ENCODE data around the gene MAVS.
"Not testable (repeated sequence)": the region's sequence is repeated elsewhere in the genome, so short reads cannot be mapped to it uniquely, and the experiment has no call there.

Gene MAVS

DNA sequence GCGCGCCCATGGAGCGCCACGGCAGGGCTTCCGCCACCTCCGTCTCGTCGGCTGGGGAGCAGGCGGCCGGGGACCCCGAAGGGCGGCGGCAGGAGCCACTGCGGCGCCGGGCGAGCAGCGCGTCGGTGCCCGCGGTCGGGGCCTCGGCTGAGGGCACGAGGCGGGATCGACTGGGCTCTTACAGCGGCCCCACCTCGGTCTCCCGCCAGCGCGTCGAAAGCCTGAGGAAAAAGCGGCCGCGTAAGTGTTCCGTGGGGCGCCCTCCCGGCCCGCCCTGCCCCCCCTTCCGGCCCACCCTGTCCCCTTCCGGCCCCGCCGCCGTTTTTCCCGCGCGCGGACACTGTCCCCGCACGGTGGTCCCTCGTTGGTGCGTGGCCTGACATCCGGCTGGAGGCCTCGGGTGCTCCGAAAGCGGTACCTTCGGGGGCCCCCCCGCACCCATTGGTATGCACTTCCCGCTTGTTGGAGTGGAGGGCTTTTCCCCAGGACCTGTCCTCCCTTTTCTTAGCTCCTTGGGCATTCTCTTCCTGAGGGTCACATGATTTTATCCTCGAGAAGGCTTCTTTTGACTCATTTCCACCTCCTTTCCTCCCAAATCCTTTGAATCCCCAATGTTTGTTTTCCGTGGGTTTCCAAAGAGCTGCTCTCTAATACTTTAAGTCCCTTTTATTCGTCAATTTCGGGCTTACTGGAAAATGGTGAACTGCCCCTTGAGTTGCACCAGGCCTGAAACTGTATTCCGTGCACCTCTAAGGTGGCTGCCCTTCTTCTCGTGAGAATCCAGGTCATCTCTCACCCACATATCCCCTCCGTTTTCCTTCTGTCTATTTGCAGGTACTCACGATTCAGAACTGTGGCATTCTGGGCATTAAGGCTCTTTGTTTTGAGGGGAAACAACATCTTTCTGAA, 43.1 kb downstream of the MAVS start:
- DNase-seq, result peak; percentile 48 to 52

DNA sequence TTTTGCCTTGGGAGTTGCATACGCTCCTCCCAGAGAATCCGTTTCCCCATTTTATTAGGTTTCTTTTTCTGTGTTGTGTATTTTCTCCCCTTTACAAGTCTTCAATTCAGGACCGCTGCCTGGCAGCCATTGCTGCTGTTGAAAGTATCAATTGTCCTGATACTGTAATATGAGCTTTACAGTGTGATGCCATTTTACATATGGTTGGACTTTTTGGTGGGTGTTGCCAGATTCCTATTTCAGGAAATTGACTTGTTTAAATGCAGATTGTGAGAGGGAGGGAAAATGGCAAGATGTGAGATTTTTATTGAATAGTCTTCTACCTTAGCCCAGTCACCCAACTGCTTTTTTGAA, 43.7 kb downstream of the MAVS start:
- DNase-seq, result peak; percentile 48 to 52

DNA sequence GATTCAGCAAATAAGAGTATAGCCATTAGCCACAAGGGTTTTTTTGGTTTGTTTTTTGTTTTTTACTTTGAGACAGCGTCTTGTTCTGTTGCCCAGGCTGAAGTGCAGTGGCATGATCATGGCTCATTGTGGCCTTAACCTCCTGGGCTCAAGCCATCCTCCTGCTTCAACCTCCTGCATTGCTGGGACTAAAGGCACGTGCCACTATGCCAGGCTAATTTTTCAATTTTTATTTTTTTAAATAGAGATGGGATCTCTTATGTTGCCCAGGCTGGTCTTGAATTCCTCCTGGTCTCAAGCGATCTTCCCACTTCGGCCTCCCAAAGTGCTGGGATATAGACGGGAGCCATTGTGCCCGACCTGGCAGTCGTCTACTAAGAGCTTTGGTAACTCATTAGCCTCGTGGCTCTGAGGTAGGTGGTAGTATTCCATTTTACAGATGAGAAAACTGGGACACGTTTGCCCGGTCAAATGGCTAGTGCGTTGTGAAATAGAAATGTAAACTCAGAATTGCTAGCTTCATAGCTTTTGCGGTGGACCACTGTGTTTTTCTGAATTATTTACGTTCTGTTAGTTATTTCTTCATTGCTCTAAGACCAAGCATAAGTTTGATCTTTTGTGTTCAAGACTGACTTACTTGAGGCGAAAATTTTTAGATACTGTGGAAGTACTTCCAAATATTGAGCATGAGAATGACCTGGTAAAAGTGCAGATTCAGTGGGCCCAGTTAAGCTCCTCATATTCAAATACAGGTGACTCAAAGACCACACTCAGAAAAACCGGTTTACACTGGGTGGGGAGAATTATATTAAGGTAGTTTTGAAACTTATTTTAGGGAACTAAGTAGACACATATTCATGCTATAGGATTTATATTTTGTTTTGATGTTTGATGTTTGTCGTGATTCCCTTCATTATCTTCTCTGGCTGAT, 44.6 kb downstream of the MAVS start:
- DNase-seq, result no peak

DNA sequence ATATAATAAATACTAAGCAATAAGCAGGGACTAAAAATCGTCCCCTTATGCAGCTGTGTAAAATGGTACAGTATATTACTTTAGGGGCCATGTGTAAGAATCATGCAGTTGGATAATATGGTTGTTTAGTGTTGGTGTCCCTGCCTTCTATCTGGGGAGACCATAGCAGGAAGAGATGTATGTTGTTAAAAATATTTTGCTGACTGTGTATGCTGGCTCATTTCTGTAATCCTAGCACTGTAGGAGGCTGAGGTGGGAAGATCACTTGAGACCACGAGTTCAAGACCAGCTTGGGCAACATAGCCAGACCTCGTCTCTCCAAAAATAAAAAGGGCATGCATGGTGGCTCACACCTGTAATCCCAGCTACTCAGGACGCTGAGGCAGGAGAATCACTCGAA, 48.2 kb downstream of the MAVS start:
- no peak for DNase-seq

DNA sequence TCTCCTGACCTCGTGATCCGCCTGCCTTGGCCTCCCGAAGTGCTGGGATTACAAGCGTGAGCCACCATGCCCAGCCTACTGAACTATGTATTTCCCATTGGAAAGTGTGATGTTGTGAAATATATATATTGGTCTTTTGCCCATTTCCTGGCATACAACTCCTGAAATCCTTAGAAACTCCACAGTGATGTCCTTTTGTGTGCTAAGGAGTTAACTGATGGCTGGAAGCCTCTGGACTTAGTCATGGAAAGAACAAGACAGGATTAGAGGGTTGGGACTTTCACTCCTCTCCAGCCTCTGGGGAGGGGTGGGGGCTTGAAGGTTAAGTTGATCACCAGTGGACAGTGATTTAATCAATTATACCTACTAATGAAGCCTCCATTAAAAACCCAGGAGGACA, 49.7 kb downstream of the MAVS start:
- DNase-seq, result no peak

DNA sequence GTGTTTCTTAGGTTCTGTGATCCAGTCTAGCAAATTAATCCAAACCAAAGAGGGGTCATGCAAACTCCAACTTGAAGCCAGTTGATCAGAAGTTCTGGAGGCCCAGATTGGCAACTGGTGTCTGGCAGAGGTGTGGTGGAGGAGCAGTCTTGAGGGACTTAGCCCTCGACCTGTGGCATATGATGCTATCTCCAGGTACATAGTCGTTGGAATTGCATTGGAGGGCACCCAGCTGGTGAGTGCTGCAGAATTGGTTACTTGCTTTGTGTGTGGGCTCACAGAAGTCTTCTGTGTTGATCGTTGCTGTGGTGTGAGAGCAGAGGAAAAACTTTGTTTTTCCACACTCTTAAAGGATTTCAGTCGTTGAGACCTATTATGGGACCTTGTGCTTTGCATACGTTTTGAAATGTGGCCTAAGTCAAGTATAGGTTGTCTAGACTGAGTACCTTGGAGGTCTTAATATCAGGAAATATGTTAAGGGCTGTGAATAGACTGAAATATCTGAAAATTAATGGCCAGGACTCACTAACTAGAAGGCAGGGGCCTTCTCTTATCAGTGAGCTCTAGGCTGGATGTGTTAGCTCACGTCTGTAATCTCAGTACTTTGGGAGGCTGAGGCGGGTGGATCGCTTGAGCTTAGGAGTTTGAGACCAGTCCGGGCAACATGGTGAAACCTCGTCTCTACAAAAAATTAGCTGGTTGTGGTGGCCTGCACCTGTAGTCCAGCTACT, 50.4 kb downstream of the MAVS start:
- DNase-seq, result no peak

DNA sequence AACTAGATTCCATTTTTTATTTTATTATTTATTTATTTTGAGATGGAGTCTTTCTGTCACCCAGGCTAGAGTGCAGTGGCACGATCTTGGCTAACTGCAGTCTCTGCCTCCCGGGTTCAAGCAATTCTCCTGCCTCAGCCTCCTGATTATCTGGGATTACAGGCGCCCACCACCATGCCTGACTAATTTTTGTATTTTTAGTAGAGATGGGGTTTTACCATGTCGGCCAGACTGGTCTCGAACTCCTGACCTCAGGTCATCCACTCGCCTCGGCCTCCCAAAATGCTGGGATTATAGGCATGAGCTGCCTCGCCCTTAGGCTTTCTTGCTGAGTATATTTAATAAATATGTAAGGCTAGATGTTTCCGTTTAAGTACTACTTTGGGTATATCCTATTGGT, 51.5 kb downstream of the MAVS start:
- DNase-seq, result not testable (repeated sequence)

DNA sequence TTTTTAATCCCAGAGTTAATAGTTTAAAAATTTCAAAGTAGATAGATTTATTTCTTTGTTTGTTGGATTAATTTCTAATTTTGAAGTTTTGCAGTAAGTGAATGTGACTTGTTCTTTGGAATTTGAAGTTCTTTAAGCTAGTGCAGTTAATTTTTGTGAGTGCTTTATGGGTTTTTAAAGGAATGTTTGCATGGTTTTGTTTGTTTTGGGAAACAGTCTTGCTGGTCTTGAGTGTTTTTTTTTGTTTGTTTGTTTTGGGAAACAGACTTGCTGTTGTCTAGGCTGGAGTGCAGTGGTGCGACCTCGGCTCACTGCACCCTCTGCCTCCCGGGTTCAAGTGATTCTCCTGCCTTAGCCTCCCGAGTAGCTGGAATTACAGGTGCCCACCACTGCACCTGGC, 52.0 kb downstream of the MAVS start:
- DNase-seq, result no peak

DNA sequence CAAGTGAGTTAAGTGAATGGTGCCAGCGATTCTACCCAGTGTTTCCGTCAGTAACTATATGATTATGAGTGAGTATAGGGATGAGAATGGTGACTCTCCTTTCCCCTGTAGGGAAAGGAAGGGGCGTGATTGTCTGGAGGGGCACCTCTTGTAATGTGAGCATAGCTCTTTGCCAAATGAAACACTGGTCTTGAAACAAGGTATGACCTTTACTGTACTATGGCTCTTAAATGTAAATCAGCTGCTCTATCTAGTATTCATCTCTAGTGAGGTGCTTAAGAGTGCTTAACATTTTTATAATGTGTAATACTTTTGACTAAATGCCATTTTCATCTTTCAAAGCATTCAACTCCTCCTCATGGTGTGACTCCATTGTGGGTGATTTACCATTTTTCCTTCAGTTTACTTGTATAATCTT, 53.6 kb downstream of the MAVS start:
- DNase-seq, result no peak

DNA sequence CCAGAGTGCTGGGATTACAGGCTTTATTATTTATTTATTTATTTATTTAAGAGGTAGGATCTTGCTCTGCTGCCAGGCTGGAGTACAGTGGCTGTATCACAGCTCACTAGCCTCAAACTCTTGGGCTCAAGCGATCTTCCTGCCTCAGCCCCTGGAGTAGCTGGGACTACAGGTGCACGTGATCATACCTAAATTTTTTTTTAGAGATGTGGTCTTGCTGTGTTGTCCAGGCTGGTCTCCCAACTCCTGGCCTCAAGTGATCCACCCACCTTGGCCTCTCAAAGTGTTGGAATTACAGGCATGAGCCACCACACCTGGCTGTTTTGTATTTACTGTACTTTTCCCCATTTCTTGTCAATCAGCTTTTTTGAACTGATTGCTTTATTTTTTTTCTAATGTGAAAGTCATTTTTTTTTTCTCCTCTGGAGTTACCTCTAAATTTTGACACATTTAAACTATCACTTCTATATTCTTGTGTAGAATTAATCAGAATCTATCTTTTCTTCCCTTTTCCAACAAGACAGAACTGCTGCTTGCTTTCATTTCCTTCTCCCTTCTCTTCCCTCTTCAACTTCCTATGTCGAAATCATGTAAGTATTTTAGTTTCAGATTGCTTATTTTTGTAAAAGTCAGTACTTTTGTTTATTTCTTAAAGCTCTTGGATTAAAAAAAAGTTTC, 54.5 kb downstream of the MAVS start:
- peak; percentile 38 to 48 for DNase-seq

DNA sequence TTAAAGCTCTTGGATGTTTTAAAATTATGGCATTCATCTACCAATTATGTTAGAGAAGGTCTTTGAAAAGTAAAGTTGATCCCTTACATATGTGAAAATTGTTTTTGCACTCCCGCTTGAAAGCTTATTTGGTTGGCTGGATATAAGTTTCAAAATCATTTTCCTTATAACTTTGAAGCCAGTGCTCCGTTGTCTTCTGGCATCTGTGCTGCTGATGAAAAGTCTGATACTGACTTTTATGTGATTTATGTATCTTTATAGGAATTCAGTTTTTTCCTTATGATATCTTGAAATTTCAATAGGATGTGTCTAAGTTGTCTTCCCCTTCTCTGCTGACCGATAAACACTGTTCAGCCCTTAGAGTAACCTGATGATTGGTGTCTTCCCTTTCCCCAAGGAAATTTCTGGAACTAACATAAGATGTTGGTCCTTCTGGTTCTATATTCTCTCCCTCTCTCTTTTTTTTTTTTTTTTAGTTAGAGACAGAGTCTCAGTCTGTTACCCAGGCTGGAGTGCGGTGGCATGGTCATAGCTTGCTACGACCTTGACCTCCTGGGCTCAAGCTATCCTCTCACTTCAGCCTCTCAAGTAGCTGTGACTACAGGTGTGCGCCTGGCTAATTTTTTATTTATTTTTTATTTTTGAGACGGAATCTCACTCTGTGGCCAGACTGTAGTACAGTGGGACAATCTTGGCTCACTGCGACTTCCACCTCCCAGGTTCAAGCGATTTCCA, 55.2 kb downstream of the MAVS start:
- DNase-seq, result no peak

DNA sequence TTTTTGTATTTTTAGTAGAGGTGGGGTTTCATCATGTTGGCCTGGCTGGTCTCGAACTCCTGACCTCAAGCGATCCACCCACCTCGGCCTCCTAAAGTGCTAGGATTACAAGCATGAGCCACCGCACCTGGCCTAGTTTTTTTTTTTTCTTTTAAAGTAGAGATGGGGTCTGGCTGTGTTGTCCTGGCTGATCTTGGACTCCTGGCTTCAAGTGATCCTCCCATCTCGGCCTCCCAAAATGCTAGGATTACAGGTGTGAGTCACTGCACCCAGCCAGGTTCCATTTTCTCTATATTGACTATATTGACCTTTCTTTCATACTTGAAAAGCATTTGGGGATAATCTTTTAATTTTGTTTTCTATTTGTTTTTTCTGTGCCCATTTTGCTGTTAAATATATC, 55.8 kb downstream of the MAVS start:
- no peak for DNase-seq

DNA sequence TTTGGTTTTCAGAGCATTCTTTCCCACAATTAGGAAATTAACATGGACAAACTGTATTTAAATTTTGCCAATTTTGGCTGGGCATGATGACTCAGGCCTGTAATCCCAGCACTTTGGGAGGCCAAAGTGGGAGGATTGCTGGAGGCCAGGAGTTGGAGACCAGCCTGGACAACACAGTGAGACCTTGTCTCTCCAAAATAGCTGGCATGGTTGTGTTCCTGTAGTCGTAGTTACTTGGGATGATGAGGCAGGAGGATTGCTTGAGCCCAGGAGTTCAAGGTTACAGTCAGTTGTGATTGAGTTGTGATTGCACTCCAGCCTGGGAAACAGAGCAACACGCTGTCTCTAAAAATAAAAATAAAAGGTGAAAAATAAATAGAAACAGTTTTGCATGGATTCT, 57.6 kb downstream of the MAVS start:
- no peak for DNase-seq

DNA sequence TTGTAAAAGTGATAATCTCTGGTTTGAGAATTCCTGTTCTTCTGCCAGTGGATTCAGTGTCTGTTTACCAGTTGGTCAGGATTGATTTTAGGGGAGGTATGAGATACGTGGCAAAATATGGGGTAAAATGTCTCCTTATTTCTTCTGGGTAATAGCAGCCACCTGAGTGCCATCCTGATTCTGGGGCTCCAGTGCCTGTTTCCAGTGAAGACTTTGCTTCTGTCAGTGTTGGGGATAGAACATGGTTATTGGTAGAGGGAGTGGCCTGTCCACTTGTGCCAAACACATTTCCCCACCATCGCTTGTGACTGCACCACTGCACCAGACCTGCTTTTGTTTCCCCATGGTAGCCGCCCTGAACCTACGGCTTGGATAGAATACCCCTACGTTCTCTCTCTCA, 58.2 kb downstream of the MAVS start:
- DNase-seq, result no peak

DNA sequence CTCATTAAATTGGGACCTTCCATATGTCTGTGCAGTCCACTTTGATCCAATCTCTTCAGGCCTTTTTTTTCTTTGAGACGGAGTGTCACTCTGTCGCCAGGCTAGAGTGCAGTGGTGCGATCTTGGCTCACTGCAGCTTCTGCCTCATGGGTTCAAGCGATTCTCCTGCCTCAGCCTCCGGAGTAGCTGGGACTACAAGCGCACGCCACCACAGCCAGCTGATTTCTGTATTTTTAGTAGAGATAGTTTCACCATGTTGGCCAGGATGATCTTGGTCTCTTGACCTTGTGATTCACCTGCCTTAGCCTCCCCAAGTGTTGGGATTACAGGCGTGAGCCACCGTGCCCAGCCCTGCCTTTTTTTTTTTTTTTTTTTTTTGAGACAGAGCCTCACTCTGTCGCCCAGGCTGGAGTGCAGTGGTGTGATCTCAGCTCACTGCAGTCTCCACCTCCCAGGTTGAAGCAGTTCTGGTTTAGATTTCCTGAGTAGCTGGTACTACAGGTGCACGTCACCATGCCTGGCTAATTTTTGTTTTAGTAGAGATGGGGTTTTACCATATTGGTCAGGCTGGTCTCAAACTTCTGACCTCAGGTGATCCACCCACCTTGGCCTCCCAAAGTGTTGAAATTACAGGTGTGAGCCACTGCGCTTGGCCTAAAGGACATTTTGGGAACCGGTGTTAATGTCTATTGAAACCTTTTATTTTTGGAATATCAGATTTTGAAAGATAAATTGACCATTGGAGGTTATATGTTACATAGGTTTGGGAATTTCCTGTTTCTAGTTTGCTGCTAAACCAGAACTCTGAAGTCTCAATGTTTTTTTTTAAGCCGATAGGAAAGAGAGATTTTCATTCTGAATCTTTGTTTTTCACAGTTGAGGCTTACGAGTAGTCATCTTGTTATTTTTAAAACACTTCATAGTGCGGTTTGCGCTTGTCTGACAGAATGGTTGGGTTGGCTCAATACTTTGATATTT, 60.4 kb downstream of the MAVS start:
- DNase-seq, result not testable (repeated sequence)

DNA sequence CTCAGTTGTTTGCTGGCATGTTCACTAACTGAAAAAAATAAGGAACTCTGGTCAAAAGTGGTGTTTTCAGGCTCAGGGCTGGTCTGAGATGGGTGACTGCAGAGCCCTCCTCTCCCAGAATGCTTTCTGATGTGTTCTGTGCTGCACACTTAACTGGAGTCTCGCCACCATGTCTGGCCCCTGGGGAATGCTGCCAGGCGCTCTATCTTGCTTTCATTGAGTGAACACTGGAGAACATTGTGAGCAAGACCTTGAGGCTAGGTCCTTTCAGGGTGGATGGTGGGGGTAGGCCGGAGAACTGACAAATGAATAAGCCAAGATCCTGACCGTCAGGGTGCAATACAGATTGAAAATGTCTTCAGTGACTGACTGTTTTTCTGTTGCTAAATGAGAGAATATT, 62.0 kb downstream of the MAVS start:
- no peak for DNase-seq

DNA sequence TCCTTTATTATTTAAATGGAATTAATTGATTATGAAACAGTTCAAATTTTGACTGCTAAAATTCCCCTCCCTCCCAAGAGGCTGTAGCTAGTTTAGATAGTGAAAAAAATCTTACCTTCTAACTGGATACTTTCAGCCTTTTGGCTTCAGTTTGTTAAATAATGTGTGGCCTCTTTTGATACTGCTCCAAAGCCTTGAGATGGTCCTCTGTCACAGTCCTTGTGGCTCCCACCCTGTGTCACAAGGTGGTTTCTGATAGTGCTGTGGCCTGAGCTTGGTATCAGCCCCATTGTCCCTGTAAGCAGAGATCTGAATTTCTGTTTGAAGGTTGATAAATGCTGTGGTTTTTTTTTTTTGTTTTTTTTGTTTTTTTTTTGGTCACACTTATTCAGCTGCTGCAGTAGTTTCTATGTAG, 63.3 kb downstream of the MAVS start:
- DNase-seq, result no peak

DNA sequence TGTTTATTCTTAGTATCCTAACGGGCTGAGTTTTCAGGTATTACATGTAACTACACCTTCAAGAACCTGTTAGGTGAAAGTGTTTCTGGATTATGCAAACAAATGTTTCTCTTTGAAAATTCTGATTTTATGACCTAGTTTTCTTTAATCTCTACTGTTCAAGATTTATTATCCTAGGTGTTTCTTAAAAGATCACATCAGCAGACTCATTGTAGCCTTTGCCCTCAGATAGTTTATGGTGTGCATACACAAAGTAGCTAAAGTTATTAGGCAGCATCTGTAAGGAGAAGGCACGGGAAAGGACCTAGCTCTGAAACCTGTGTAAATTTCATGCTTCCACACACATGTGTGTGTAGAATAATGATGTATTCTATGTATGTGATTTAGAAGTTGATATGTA, 64.2 kb downstream of the MAVS start:
- DNase-seq, result no peak

DNA sequence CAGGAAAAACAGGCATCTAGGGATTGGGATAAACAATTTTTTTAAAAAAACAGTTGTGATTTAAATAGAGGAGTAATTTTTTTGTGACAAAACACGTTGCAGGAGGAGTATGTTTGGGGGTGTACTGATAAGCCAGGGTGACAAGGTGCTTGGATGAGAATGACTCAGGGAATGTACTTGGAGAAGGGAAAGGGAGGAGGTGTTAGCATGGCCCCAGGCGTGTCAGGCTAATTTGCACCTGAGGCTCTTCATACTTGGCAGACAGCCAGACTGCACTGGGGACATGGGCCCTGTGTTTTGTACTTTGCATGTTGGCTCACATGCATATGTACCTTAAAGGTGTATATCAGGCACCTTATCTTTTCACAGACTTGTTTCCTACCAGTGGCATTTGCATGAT, 65.3 kb downstream of the MAVS start:
- no peak for DNase-seq

DNA sequence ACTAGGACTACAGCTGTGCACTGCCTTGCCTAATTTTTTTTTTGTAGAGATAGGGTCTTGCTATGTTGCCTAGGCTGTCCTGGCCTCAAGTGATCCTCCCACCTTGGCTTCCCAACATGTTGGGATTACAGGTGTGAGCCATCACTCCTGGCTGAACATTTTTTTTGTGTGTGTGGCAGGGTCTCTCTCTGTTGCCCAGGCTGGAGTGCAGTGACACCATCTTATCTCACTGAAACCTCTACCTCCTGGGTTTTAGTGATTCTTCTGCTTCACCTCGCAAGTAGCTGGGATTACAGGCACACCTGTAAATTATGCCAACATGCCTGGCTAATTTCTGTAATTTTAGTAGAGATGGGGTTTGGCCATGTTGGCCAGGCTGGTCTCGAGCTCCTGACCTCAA, 67.8 kb downstream of the MAVS start:
- DNase-seq, result no peak

DNA sequence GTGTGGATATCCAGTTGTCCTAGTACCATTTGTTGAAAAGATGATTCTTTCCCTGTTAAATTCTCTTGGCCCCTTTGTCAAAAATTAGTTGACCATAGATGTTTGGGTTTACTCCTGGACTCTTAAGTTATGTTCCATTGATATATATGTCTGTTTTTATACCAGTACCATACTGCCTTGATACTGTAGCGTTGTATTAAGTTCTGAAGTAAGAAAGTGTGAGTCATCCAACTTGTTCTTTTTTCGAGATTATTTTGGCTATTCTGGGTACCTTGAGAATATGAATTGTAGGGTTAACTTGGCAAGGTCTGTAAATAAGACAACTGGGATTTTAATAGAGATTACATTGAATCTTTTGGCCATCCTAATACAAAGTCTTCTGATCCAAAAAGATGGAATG, 69.1 kb downstream of the MAVS start:
- no peak for DNase-seq

Data from Kasumi-1 (cell line).